Trophoblast cell (in vitro differentiated cells and primary cell): Measurements from ENCODE around the gene ZNF624.

Source experiments
- DNase-seq, 2 donors: peaks; one replicate each; pipeline ENCODE4 v3.0.0-alpha.2; 2016
- H2AFZ ChIP-seq: 2 replicates; pipeline ENCODE4 v1.6.1; 2013; ENCODE audit warnings: low read length, moderate library complexity, mild to moderate bottlenecking; ENCODE audit not compliant: insufficient read depth, poor library complexity
- H2AK5ac ChIP-seq: 2 replicates; pipeline ENCODE4 v1.6.1; 2013; ENCODE audit warnings: mild to moderate bottlenecking, low read length
- H2BK120ac ChIP-seq: 2 replicates; pipeline ENCODE4 v1.6.1; 2013; ENCODE audit warnings: low read length, mild to moderate bottlenecking, moderate library complexity; ENCODE audit not compliant: insufficient read depth, poor library complexity
- H2BK12ac ChIP-seq: 2 replicates; pipeline ENCODE4 v1.6.1; 2013; ENCODE audit warnings: mild to moderate bottlenecking, low read length, moderate library complexity
- H2BK5ac ChIP-seq: 2 replicates; pipeline ENCODE4 v1.6.1; 2013; ENCODE audit warnings: low read length, low read depth, moderate library complexity, mild to moderate bottlenecking; ENCODE audit not compliant: poor library complexity
- H3K14ac ChIP-seq: 2 replicates; pipeline ENCODE4 v1.6.1; 2013; ENCODE audit warnings: mild to moderate bottlenecking, low read length
- H3K18ac ChIP-seq: 2 replicates; pipeline ENCODE4 v1.6.1; 2013; ENCODE audit warnings: mild to moderate bottlenecking, low read length
- H3K23ac ChIP-seq: 2 replicates; pipeline ENCODE4 v1.6.1; 2013; ENCODE audit warnings: low read length
- H3K27ac ChIP-seq: 2 replicates; pipeline ENCODE4 v1.5.1; 2013; ENCODE audit warnings: low read depth, mild to moderate bottlenecking, inconsistent platforms, low read length, moderate library complexity
- H3K27me3 ChIP-seq: 2 replicates; pipeline ENCODE4 v1.6.1; 2013; ENCODE audit warnings: inconsistent platforms, mild to moderate bottlenecking, low read length, moderate library complexity; ENCODE audit not compliant: insufficient read depth
- H3K36me3 ChIP-seq, 2 experiments: 1 replicate in 1 of 2; 2 replicates in 1 of 2; pipeline ENCODE4 v1.6.1; 2013; ENCODE audit warnings: low read length in 2 of 2, mild to moderate bottlenecking in 2 of 2, moderate library complexity in 1 of 2; ENCODE audit not compliant: insufficient read depth in 2 of 2, control insufficient read depth in 1 of 2
- H3K4ac ChIP-seq: 2 replicates; pipeline ENCODE4 v1.6.1; 2013; ENCODE audit warnings: low read depth, mild to moderate bottlenecking, low read length, moderate library complexity
- H3K4me1 ChIP-seq, 2 experiments: 1 replicate in 1 of 2; 2 replicates in 1 of 2; pipeline ENCODE4 v1.6.1; 2013; ENCODE audit warnings: low read length in 2 of 2, mild to moderate bottlenecking in 2 of 2, moderate library complexity in 1 of 2; ENCODE audit not compliant: insufficient read depth in 2 of 2, control insufficient read depth in 1 of 2
- H3K4me2 ChIP-seq: 2 replicates; pipeline ENCODE4 v1.6.1; 2013; ENCODE audit warnings: inconsistent platforms, mild to moderate bottlenecking, low read length, moderate library complexity
- H3K4me3 ChIP-seq: 2 replicates; pipeline ENCODE4 v1.5.1; 2013; ENCODE audit warnings: mild to moderate bottlenecking, low read depth, low read length, inconsistent platforms
- H3K79me1 ChIP-seq: one replicate; pipeline ENCODE4 v1.6.1; 2013; ENCODE audit warnings: low read length
- H3K79me2 ChIP-seq: 2 replicates; pipeline ENCODE4 v1.6.1; 2013; ENCODE audit warnings: low read length, mild to moderate bottlenecking; ENCODE audit not compliant: control insufficient read depth, insufficient read depth, poor library complexity
- H3K9ac ChIP-seq: 2 replicates; pipeline ENCODE4 v1.6.1; 2013; ENCODE audit warnings: mild to moderate bottlenecking, low read length
- H3K9me3 ChIP-seq: 2 replicates; pipeline ENCODE4 v1.6.1; 2013; ENCODE audit warnings: low read depth, mild to moderate bottlenecking, control low read depth, inconsistent platforms, low read length; ENCODE audit not compliant: insufficient read depth
- H4K12ac ChIP-seq: 2 replicates; pipeline ENCODE4 v1.6.1; 2013; ENCODE audit warnings: low read depth, mild to moderate bottlenecking, low read length, moderate library complexity
- H4K8ac ChIP-seq: 2 replicates; pipeline ENCODE4 v1.6.1; 2013; ENCODE audit warnings: low read depth, mild to moderate bottlenecking, low read length, moderate library complexity
- H4K91ac ChIP-seq: one replicate; pipeline ENCODE4 v1.6.1; 2013; ENCODE audit warnings: low read depth, mild to moderate bottlenecking, low read length, moderate library complexity
- WGBS: extraction: QIAGEN DNeasy Blood & Tissue Kit; methylation state at CpG from one replicate; pipeline ENCODE4 v1.1.7; 2013; ENCODE audit warnings: missing lambda C conversion rate; ENCODE audit not compliant: insufficient read length, insufficient coverage; ENCODE audit errors: extremely low coverage; 5-methylcytosine and 5-hydroxymethylcytosine counted together

Gene ZNF624

DNA sequence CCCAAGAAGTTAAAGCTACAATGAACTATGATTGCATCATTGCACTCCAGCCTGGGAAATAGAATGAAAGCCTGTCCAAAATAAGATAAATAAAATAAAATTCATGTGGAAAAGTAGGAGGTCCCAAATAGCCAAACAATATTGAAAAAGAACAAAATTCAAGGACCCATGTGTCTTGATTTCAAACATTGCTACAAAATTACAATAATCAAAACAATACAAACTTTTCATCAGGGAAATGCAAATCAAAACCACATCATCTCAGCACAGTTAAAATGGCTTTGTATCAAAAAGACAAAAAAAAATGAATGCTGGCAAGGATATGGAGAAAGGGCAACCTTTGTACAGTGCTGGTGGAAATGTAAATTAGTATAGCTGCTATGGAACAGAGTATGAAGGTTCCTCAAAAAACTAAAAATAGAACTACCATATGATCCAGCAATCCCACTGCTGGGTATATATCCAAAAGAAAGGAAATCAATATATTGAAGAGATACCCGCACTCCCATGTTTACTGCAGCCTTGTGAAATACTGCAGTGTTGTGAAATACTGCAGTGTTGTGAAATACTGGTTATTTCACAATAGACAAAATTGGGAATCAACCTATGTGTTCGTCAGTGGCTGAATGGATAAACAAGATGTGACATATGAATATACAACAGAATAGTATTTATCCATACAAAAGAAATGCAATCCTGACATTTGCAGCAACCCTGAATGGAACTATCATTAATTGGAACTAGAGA is 60.1 kb downstream of the ZNF624 start:
- Histone ChIP-seq H4K91ac (no peak overlapping the region), H2AFZ (no peak overlapping the region), H3K14ac (no peak overlapping the region), H2BK5ac (no peak overlapping the region), H3K79me1 (peaks cover 5% of the 10 kb centered on the region), H3K4me2 (no peak overlapping the region), H3K18ac (no peak overlapping the region), H3K9ac (no peak overlapping the region), H3K4me1 (peaks cover 0 to 4% of the 10 kb centered on the region in 2 experiments), H3K4ac (no peak overlapping the region), H3K36me3 (no peaks in the 10 kb centered on the region), H3K79me2 (peaks cover 4% of the 10 kb centered on the region), H3K9me3 (peaks cover 3% of the 10 kb centered on the region), H4K12ac (no peak overlapping the region), H4K8ac (no peak overlapping the region), H3K4me3 (no peak overlapping the region), H2BK12ac (no peak overlapping the region), H2AK5ac (no peak overlapping the region), H3K27me3 (no peaks in the 10 kb centered on the region), H3K23ac (no peak overlapping the region), H3K27ac (no peak overlapping the region), H2BK120ac (no peak overlapping the region)
- peak in 1 of 2 donors; percentile 62 for DNase-seq
- no CpG with 5 or more reads among the region's 2 CpGs for WGBS

DNA sequence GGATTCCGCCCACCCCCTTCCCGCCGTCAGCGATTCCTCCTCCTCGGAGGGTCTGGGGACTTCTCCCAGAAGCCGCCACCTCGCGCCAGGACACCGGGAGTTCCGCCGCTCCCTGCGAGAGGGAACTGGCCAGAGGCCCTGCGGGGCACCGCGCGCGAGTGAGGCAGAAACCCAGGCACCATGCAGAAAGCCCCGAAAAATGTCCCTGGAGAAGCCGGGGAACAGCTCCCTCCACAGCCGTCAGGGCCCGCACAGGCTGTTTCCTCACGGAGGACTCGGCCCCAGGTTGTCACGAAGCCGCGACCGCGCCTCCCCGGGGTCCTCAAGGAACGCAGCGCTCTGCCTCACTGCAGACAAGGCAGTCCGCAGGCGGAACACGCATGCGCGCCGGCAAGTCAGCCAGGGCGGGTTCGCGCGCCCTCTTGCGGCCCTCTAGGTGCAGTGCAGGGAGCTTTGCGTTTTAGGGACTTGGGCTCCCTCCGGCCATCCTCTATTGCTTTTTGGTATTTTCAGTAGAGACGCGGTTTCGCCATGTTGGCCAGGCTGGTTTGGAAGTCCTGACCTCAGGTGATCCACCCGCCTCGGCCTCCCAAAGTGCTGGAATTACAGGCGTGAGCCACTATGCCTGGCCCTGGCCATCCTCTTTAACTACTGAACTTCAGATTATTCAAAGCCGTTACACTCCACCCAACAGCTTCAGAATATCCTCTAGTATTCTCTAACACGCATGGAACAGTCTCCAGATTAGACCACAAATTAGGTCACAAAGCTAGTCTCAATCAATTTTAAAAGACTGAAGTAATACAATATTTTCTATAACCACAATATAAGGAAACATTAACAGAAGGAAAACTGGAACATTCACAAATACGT is 64.3 kb downstream of the ZNF624 start:
- no peak overlapping the region for H3K23ac ChIP-seq
- peaks cover 8% of the 10 kb centered on the region for H3K79me1 ChIP-seq
- peak overlapping the region; percentile 86 for H3K18ac ChIP-seq
- H4K91ac ChIP-seq = peak overlapping the region; percentile 86
- H3K4me2 ChIP-seq = peak overlapping the region; percentile 81
- peaks cover 0 to 7% of the 10 kb centered on the region in 2 experiments for H3K4me1 ChIP-seq
- peak overlapping the region; percentile 59 for H3K4me3 ChIP-seq
- H3K9ac ChIP-seq = peak overlapping the region; percentile 55
- H2AK5ac ChIP-seq = no peak overlapping the region
- peak overlapping the region; percentile 95 for H2AFZ ChIP-seq
- peaks cover 5% of the 10 kb centered on the region for H3K79me2 ChIP-seq
- no peak overlapping the region for H3K4ac ChIP-seq
- WGBS = no CpG with 5 or more reads among the region's 53 CpGs
- DNase-seq = peak; percentile 94 to 99
- no peaks in the 10 kb centered on the region for H3K36me3 ChIP-seq
- peak overlapping the region; percentile 90 for H3K14ac ChIP-seq
- H3K27ac ChIP-seq = no peak overlapping the region
- peak overlapping the region; percentile 93 for H4K8ac ChIP-seq
- H2BK12ac ChIP-seq = peak overlapping the region; percentile 18
- peak overlapping the region; percentile 96 for H4K12ac ChIP-seq
- H2BK120ac ChIP-seq = peak overlapping the region; percentile 71
- H2BK5ac ChIP-seq = peak overlapping the region; percentile 35
- H3K9me3 ChIP-seq = no peaks in the 10 kb centered on the region
- H3K27me3 ChIP-seq = no peaks in the 10 kb centered on the region

DNA sequence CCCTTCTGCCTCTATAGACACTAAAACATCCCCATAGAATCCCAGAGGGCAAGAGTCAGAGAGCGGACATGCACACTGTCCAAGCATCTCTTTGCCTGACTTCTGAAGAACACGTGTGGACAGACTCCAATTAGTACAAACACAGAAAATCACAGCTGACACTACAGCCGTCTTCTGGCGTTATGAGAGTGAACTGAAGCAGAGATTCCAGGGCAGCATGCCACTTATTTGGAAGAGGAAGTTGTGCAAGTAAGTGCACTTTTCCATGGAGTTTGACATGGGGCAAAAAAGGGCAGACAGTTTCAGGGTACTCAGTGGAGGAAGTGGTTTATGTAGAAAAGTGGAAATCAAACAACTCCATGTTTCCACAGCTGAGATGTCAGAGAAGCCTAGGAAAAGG is 67.9 kb downstream of the ZNF624 start:
- no CpG with 5 or more reads among the region's 4 CpGs for WGBS
- Histone ChIP-seq H2AFZ (no peak overlapping the region), H3K4me1 (peaks cover 0 to 7% of the 10 kb centered on the region in 2 experiments), H3K18ac (no peak overlapping the region), H4K12ac (no peak overlapping the region), H3K9me3 (no peaks in the 10 kb centered on the region), H2BK12ac (no peak overlapping the region), H4K91ac (no peak overlapping the region), H3K27ac (no peak overlapping the region), H3K4ac (no peak overlapping the region), H3K27me3 (no peaks in the 10 kb centered on the region), H3K14ac (no peak overlapping the region), H2BK5ac (no peak overlapping the region), H3K79me1 (peaks cover 8% of the 10 kb centered on the region), H3K4me2 (no peak overlapping the region), H3K36me3 (no peaks in the 10 kb centered on the region), H4K8ac (no peak overlapping the region), H3K23ac (no peak overlapping the region), H3K4me3 (no peak overlapping the region), H3K79me2 (peaks cover 5% of the 10 kb centered on the region), H2AK5ac (no peak overlapping the region), H3K9ac (peak overlapping the region; percentile 38), H2BK120ac (no peak overlapping the region)
- DNase-seq = no peak

DNA sequence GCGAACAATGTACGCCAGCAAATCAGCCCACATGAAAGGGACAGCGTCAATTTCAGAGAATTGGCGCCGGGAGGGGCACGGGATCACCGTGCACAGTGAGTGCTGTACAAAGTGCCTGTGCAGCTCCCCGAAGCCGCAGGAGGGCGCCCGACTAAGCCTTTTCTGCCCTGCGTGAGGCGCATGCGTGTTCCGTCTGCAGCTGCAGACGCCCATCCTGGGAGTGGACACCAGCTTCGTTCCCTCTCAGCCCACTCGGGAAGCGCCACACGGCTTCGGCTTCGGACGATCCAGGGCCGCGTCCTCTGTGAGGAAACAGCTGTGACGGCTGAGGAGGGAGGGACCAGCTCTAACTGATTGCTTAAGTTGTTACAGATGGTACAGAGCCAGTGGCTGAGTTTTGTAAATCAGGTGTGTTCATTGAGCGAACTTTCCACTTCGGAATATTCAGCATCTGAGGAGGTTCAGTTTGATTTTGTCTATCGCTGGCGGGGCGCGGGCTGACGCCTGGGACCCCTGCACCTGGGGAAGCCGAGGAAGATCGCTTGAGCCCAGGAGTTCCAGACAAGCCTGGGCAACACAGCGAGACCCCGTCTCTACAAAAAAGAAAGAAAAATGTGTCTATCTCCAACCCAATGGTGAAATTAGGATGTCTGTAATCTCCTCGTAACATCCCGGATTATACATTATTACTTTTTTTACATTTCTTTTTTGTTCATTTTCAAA is 69.2 kb downstream of the ZNF624 start:
- Histone ChIP-seq H2BK12ac (no peak overlapping the region), H3K79me1 (peaks cover 8% of the 10 kb centered on the region), H2BK120ac (no peak overlapping the region), H3K14ac (peak overlapping the region; percentile 22), H3K4me3 (peak overlapping the region; percentile 6), H4K12ac (peak overlapping the region; percentile 25), H3K23ac (no peak overlapping the region), H4K8ac (peak overlapping the region; percentile 77), H2BK5ac (no peak overlapping the region), H3K4me1 (peaks cover 0 to 7% of the 10 kb centered on the region in 2 experiments), H3K27ac (no peak overlapping the region), H3K9me3 (no peaks in the 10 kb centered on the region), H2AFZ (peak overlapping the region; percentile 46), H3K79me2 (peaks cover 5% of the 10 kb centered on the region), H2AK5ac (no peak overlapping the region), H3K9ac (no peak overlapping the region), H3K18ac (peak overlapping the region; percentile 26), H3K27me3 (no peaks in the 10 kb centered on the region), H3K4ac (no peak overlapping the region), H3K4me2 (peak overlapping the region; percentile 57), H4K91ac (no peak overlapping the region), H3K36me3 (no peaks in the 10 kb centered on the region)
- DNase-seq = peak; percentile 94 to 97
- WGBS = no CpG with 5 or more reads among the region's 39 CpGs
